HG02763 (cell line): ENCODE data around the gene TSFM.
"Not testable (repeated sequence)": the region's sequence is repeated elsewhere in the genome, so short reads cannot be mapped to it uniquely, and the experiment has no call there.

ENCODE experiments used
- ATAC-seq: cut with Tn5 transposase; IDR thresholded peaks from one replicate; pipeline ENCODE4 v1.9.1; 2021; ENCODE audit warnings: mild to moderate bottlenecking, moderate library complexity; ENCODE audit not compliant: unreplicated experiment

TSFM gene

DNA sequence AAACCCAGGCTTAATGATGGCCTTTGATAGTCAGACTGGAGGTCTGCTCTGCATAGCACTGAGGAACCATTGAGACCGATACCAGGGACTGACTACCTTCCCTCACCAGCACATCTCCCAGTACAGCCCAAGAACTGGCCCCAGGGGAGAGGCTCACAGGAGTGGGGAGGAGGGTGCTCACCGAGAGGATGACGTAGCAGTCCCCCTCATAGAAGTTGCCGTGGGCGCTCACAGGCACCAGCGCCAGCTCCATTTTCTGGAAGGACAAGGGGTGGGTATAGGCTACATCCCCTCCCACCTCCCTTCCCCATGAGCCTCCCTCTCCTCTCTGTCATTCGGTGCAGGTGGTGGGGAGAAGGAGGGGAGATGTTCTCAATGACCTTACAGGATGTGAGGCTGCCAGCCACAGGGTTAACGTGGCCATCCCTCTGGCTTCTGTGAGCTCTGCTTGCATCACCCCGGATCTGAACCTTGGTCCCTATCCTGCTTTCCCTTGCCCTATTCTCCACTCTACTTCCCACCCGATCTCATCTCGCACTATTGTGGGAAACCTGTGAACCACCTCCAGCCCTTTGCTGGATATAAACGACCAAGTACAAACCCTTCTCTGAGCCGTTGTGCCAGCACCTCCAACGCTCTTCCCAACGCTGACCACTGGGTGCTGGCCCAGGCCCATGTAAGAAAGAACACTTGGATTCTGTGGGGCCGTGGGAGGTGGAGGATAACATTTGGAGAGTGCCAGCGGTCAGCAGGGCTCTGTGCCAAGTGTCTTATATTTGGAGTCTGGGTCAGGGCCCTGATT, 31.6 kb downstream of the TSFM start:
- no peak for ATAC-seq

- ATAC-seq: no peak
Observed at GRCh38 chr12:57815177-57816000, 32.8 kb downstream of the TSFM start.

DNA sequence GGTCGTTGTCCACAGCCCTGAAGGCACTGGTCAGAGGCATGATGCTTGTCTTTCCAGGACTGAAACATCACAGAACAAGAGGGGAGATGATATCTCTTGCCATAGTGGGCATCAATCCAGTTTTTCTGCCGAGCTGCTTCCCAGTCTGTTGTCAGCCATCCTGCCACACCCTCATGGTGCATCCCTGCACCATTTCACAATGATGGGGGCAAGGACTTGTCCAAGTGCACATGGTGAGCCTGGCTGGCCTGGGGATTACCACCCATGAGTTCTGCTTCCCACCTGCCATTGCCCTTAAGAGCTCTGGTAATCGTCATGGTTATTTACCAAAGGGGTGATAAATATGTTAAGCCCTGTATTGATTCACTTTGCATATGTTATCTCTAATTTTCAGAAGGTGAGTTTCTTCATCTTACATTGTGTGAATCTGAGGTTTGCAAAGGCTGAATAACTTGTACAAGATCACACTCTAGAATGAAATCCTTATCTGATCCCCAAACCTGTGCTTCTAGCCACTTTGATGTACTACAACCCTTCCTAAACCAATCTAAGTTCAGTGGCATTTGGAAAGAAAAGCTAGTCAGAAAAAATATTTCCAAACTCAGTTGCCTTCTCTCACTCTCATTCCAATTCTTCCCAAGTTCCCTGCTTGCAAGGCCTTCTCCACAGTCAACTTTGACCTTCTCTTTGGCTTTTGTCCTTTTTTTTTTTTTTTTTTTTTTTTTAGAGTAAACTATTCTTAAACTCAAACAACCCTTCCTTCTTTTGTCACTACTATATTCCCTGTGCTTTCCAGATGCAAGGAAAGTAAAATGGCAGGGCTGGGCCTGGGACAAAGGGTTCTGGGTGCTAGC, 33.6 kb downstream of the TSFM start:
- ATAC-seq: no peak

DNA sequence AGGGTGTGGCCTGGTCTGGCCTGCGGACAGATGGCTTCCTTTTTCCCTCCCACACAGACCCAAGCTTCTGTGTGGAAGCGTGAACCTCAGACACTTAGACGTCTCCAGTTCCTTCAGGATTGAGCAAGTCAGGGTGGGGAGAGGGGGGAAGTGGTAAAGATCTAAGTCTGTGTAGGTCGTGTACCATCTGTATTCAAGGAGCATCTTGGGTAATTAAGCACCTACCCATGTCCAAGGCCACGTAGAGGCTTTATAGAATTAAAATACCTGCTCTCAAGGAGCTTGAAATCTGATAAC, 34.2 kb downstream of the TSFM start:
- no peak for ATAC-seq

GRCh38 chr12:57817261-57817989, 34.8 kb downstream of the TSFM start:
- ATAC-seq: no peak

DNA sequence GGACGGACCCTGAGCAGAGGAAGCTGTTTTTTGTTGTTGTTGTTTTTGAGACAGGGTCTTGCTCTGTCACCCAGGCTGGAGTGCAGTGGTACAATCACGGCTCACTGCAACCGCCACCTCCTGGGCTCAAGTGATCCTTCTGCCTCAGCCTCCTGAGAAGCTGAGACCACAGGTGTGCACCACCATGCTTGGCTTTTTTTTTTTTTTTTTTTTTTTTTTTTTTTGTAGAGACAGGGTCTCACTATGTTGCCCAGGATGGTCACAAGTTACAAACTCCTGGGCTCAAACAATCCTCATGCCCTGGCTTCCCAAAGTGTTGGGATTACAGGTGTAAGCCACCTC, 35.4 kb downstream of the TSFM start:
- ATAC-seq: not testable (repeated sequence)

- not testable (repeated sequence) for ATAC-seq
Observed at GRCh38 chr12:57820119-57820518, 37.5 kb downstream of the TSFM start.

DNA sequence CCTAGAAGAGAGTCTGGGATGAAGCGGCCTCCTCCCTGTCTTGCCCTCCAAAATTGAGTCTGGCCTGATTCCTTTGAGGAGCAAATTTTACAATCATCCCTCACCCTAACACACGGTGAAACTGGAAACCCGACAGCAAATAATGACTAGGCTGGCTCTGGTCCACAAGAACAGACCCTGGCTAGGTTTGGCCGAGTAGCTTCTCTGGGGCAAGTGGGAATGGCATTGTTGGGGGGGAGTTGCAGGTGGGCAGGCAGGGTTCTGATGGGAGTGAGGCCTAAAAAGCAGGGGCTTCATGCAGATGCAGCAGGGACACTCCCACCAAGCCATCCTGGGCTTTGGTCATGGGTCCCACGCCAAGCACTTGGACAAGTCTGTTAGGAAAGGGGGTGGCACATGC, 38.4 kb downstream of the TSFM start:
- not testable (repeated sequence) for ATAC-seq

DNA sequence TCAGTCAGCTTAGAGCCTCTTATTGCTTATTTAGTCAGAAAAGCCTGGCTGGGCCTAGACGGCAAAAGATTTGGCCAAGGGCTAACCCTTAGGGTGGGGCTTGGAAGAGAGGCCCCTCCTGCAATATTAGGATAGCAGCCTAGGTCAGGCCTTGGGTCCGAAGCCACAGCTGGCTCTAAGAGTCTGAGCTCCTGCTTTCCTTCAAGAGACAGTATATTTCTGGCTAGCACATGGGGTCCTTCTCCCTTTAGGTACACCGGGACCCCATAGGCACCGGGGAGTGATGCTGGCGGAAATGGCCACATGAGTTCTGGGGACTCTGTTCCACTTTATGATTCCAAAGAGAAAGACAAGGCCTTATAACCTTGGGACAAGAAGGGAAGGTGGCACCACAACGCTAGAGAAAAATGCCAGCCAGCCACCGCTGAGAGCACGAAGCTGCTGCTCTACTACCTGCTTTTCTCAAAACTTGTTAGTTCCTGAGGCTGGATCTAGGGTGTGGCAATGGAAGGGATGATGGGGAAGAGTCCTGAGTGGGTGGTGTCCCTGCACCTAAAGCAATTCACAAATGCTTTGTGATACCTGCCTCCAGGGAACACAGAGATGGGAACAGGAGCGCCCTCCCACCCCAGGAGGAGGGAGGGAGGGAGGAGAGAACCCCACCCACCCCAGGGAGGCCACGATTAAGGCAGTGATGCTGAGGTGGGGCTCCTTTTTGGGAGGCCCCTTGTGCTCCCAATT, 39.1 kb downstream of the TSFM start:
- ATAC-seq: no peak

GRCh38 chr12:57822392-57823130, 40.0 kb downstream of the TSFM start:
- no peak for ATAC-seq

GRCh38 chr12:57823131-57823907, 40.7 kb downstream of the TSFM start:
- no peak for ATAC-seq

GRCh38 chr12:57823908-57824640, 41.5 kb downstream of the TSFM start:
- no peak for ATAC-seq

DNA sequence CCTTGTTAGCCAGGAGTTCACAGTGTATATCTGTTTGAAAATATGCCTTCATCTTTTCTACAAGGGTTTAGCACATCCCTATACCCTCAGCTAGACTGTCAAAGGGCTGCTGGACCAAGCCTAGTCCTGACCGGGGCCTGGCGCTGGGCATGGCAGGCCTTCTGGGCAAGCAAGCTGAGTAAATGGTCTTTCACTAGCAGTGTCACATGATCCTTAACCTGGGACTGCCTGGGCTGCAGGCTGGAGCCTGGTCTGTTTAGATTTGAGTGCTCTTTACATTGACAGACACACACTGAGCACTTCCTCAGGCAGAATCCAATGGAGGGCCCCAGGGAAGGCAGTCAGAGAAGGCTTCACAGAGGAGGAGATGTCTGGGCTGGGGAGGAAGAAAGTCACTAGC, 42.9 kb downstream of the TSFM start:
- no peak for ATAC-seq

DNA sequence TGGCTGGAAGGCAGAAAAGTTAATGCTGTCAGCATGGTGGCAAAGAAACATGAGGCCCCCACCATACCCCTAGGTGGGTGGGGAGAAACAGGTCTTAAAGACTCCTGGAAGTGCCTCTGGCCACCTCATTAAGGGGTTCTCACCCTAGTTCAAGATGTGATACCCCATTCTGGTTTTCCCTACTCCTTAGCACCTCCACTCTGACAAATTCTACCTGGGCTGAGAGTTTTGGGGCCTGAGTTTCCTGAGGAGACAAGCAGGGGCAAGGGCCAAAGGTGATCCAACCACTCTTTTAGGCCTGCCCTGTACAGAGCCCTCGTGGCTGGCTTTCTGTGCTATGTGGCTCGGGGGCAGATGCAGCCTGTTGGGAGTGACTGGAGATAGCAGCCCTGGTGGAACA, 43.8 kb downstream of the TSFM start:
- no peak for ATAC-seq

- ATAC-seq: no peak
Observed at GRCh38 chr12:57826966-57827365, 44.4 kb downstream of the TSFM start.

DNA sequence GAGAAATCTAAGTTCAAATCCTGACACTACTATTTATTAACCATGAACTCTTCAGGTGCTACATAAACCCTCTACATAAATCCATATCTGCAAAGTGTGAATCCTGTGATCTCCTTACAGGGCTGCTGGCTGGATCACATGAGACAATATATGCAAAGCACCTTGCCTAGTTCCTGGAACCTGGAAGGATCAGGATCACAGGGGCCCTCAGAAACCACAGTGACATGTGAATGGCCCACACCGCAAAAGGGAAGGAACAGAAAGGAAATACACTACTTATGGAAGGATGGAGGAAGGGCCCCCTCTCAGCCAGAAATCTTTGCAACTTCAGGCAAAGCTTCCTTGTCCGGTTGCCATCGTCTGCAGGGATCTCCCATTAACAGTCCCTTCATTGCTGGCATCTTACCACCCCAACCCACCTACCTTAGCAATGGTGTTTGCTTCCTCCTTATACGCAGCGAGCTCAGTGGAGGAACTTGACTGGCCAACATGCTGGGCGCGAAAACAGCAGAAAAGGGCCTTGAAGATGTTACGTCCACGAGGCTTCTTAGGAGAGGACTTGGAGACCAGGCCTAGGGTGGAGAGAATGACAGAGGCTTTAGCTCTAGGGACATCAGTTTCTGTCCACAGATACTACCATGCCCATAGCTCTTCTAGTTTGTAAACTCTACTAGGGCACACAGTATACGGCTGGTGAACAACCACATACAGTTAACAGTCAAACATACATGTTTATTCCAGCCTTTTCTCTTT, 46.6 kb downstream of the TSFM start:
- no peak for ATAC-seq

DNA sequence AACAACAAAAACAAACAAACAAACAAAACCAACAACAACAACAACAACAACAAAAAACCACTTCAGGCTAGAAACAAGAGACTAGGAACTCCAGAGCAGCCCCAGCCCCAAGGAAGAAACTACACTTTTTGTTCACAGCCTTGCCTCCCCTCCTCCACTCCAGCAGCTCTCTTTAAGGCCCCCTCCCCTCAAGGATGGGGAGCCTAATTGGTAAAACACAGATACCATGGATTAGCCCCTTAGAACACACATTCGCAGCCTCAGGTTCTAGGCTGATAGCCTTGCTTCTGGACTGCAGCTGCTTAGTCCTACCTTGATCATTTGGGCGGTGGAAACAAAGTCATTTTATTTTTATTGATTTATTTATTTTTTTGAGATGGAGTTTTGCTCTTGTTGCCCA, 47.8 kb downstream of the TSFM start:
- no peak for ATAC-seq
